Central memory CD8-positive, alpha-beta T cell (primary cell): ENCODE data around the gene NR4A1.
"Not testable (repeated sequence)": the region's sequence is repeated elsewhere in the genome, so short reads cannot be mapped to it uniquely, and the experiment has no call there.

Experiments used
- ATAC-seq: fragments of 150-1000 bp; cut with Tn5 transposase; replicated peaks from 2 replicates; pipeline ENCODE4 v1.10.0; 2022; ENCODE audit warnings: mild to moderate bottlenecking, moderate FRiP score, moderate number of reproducible peaks; ENCODE audit not compliant: poor library complexity, severe bottlenecking; ENCODE audit errors: extremely low read depth
- DNase-seq, 2 donors: peaks; one replicate each; pipeline ENCODE4 v3.0.0; 2021; ENCODE audit warnings: low spot score in 2 of 2
- H3K27ac Mint-ChIP-seq: one replicate; pipeline ENCODE4 v1.8.0; 2022; ENCODE audit warnings: low read depth, mild to moderate bottlenecking, moderate library complexity, mixed read lengths
- H3K27me3 Mint-ChIP-seq: one replicate; pipeline ENCODE4 v1.8.0; 2022; ENCODE audit warnings: mixed read lengths
- H3K36me3 Mint-ChIP-seq: one replicate; pipeline ENCODE4 v1.8.0; 2022; ENCODE audit warnings: mild to moderate bottlenecking, moderate library complexity, mixed read lengths; ENCODE audit not compliant: insufficient read depth
- H3K4me1 Mint-ChIP-seq: one replicate; pipeline ENCODE4 v1.8.0; 2022; ENCODE audit warnings: mixed read lengths
- H3K4me3 Mint-ChIP-seq: one replicate; pipeline ENCODE4 v1.8.0; 2022; ENCODE audit warnings: mild to moderate bottlenecking, moderate library complexity, mixed read lengths
- H3K9me3 Mint-ChIP-seq: one replicate; pipeline ENCODE4 v1.8.0; 2022; ENCODE audit warnings: mixed read lengths

Gene NR4A1

GRCh38 chr12:52096332-52097044 lies 45.2 kb downstream of the NR4A1 start:
- DNase-seq = no peak
- ATAC-seq = no peak
- peaks cover 2% of the 10 kb centered on the region for H3K36me3 Mint-ChIP-seq
- peaks cover 80% of the 10 kb centered on the region for H3K27me3 Mint-ChIP-seq
- H3K4me3 Mint-ChIP-seq = no peak overlapping the region
- H3K27ac Mint-ChIP-seq = no peak overlapping the region
- H3K9me3 Mint-ChIP-seq = no peaks in the 10 kb centered on the region
- no peaks in the 10 kb centered on the region for H3K4me1 Mint-ChIP-seq

DNA sequence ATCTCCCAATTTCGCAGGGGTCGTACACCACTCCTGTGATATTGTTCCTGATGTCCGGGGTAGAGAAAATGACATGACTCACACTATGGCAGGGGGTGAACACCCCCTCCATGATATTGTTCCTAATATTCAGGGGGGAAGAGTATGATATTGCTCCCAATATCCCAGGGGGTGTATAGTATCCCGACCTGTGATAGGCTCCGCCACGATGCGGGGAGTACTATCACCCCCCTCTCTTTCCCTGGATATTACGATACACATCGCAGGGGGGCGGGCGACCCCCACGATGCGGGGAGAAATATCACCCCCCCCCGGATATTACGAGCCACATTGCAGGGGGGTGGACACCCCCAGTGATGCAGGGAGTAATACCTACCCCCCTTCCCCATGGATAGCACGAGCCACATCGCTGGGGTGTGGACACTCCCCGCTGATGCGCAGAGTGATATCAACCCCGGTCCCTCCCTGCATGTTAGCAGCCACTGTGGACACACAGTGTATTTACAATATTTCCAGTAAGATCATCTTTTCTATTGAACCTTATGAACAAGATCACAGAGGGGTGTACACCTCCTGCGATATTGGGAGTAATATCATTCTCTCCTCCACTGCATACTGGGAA lies 45.9 kb downstream of the NR4A1 start:
- H3K4me3 Mint-ChIP-seq = no peak overlapping the region
- H3K4me1 Mint-ChIP-seq = no peaks in the 10 kb centered on the region
- ATAC-seq = no peak
- DNase-seq = no peak
- peaks cover 80% of the 10 kb centered on the region for H3K27me3 Mint-ChIP-seq
- H3K9me3 Mint-ChIP-seq = no peaks in the 10 kb centered on the region
- H3K36me3 Mint-ChIP-seq = peaks cover 2% of the 10 kb centered on the region
- H3K27ac Mint-ChIP-seq = no peak overlapping the region

- H3K4me1 Mint-ChIP-seq, DNase-seq, H3K4me3 Mint-ChIP-seq, ATAC-seq, H3K36me3 Mint-ChIP-seq, H3K9me3 Mint-ChIP-seq, H3K27ac Mint-ChIP-seq: not testable (repeated sequence)
- peaks cover 82% of the 10 kb centered on the region for H3K27me3 Mint-ChIP-seq
Measured at GRCh38 chr12:52104431-52105089, 53.3 kb downstream of the NR4A1 start.
